Measurements from ENCODE around the gene ZNF414. TPM values are rescaled to one million over a fixed set of nuclear protein-coding genes. Genes with fewer than 3 reads are reported as not detected.

ZNF414 gene
- total RNA-seq, 4 donors from 2014 or later: 10.3 to 62.4 (median 21.2) TPM

DNA sequence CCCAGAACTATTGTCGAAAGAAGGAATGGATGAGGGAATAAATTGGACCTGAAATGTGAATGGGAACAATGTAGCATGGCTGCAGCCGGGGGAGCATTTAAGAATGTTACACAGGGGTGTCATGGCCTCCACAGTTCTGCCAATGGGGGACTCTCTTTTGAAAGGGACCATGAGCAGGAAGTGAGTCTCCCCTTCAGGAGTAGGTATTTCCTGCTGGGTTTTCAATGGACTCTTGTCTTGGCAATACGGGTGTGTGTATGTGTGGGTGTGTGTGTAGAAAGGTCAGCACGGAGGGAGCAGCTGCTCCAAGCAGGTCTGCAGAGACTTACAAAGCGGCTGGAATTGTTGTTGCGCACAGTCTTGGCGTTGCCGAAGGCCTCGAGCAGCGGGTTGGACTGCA, 38.8 kb upstream of the ZNF414 start:
- Histone ChIP-seq H3K27ac (peak overlapping the region in 3 of 4 donors; percentile 7 to 55 (median 33)), H3K27me3 (no peaks in the 10 kb centered on the region), H3K4me3 (peak overlapping the region in 1 of 4 donors; percentile 1), H3K9me3 (no peaks in the 10 kb centered on the region), H3K36me3 (peaks cover 0 to 34% (median 0%) of the 10 kb centered on the region in 3 donors), H3K4me1 (peaks cover 0 to 8% (median 0%) of the 10 kb centered on the region in 4 donors)
- no peak for DNase-seq (ENCODE audit: low spot score in 2 of 2)
- 35 to 48% methylated on average over 10 of the region's 10 CpGs for WGBS, 2 donors
- TF ChIP-seq EP300 (IDR thresholded peaks at IDR 0.05): no peak
- TF ChIP-seq POLR2A (IDR thresholded peaks at IDR 0.05): no peak
- TF ChIP-seq, protein P1, sequence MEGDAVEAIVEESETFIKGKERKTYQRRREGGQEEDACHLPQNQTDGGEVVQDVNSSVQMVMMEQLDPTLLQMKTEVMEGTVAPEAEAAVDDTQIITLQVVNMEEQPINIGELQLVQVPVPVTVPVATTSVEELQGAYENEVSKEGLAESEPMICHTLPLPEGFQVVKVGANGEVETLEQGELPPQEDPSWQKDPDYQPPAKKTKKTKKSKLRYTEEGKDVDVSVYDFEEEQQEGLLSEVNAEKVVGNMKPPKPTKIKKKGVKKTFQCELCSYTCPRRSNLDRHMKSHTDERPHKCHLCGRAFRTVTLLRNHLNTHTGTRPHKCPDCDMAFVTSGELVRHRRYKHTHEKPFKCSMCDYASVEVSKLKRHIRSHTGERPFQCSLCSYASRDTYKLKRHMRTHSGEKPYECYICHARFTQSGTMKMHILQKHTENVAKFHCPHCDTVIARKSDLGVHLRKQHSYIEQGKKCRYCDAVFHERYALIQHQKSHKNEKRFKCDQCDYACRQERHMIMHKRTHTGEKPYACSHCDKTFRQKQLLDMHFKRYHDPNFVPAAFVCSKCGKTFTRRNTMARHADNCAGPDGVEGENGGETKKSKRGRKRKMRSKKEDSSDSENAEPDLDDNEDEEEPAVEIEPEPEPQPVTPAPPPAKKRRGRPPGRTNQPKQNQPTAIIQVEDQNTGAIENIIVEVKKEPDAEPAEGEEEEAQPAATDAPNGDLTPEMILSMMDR (IDR thresholded peaks at IDR 0.05): no peak

GRCh38 chr19:8550070-8550469, 36.1 kb upstream of the ZNF414 start:
- Histone ChIP-seq H3K27ac (no peak overlapping the region), H3K27me3 (no peaks in the 10 kb centered on the region), H3K4me3 (no peak overlapping the region), H3K36me3 (peaks cover 0 to 61% (median 0%) of the 10 kb centered on the region in 3 donors), H3K4me1 (peaks cover 0 to 8% (median 0%) of the 10 kb centered on the region in 4 donors), H3K9me3 (no peaks in the 10 kb centered on the region)
- DNase-seq (ENCODE audit: low spot score in 2 of 2): no peak
- no peak for TF ChIP-seq POLR2A (IDR thresholded peaks at IDR 0.05)
- TF ChIP-seq EP300 (IDR thresholded peaks at IDR 0.05): no peak
- TF ChIP-seq, protein P1 (IDR thresholded peaks at IDR 0.05): no peak
- WGBS, 2 donors: 90 to 92% methylated on average over 11 to 15 of the region's 15 CpGs

DNA sequence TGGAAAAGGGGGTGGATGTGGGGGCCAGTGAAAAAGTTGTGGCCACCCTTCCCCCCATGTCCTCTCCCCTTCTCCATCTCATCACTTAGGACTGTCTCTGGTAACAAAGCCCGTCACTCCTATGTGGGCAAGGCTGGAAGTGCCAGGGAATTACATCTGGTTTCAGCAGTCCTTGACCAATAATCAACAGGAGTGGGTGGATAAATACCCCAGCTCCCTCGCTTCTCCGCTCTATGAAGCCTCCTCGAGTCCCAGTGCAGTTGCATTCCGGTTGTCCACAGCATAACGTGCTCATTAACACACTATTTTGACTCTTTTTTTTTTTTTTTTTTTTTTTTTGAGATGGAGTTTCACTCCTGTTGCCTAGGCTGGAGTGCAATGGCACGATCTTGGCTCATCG, 31.8 kb upstream of the ZNF414 start:
- Histone ChIP-seq H3K4me3 (no peak overlapping the region), H3K9me3 (no peaks in the 10 kb centered on the region), H3K27me3 (no peaks in the 10 kb centered on the region), H3K36me3 (peaks cover 0 to 80% (median 0%) of the 10 kb centered on the region in 3 donors), H3K4me1 (no peaks in the 10 kb centered on the region), H3K27ac (no peak overlapping the region)
- WGBS, 2 donors: 92 to 93% methylated on average over 8 of the region's 8 CpGs
- DNase-seq (ENCODE audit: low spot score in 2 of 2): no peak
- no peak for TF ChIP-seq EP300 (IDR thresholded peaks at IDR 0.05)
- TF ChIP-seq, protein P1 (IDR thresholded peaks at IDR 0.05): no peak
- TF ChIP-seq POLR2A (IDR thresholded peaks at IDR 0.05): no peak

GRCh38 chr19:8544168-8544567, 30.2 kb upstream of the ZNF414 start:
- 93 to 95% methylated on average over 20 of the region's 20 CpGs for WGBS, 2 donors
- TF ChIP-seq, protein P1 (IDR thresholded peaks at IDR 0.05): no peak
- TF ChIP-seq POLR2A (IDR thresholded peaks at IDR 0.05) (no peak), EP300 (IDR thresholded peaks at IDR 0.05) (no peak)

DNA sequence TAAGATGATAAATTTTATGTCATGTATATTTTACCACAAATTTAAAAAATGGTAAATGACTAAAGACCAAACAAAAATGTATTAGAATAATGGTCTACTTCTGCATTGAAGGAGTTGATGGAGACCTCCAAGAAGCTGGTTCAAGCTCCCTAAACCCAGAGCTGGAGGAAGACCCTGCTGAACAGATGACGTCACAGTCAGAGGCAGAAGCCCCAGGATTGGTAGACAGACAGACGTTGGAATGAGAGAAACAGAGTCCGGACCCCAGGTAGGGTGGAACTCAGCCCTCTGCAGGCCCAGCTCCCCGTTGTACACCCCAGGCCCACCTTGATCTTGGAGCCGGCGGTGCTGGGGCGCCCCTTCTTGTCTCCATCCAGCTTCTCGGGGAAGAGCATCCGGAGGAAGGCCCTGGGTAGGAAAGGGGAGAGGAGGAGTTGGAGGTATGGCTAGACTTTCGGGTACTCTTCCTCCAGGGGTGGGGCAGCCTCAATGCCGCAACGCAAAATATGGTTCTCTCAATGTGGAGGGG, 25.7 kb upstream of the ZNF414 start:
- no peak for TF ChIP-seq POLR2A (IDR thresholded peaks at IDR 0.05)
- TF ChIP-seq, protein P1 (IDR thresholded peaks at IDR 0.05): no peak
- TF ChIP-seq EP300 (IDR thresholded peaks at IDR 0.05): no peak
- WGBS, 2 donors: 85 to 88% methylated on average over 12 of the region's 12 CpGs
- no peaks in the 10 kb centered on the region for H3K9me3 ChIP-seq

More at GRCh38 chr19:8544168-8544567, 30.2 kb upstream of the ZNF414 start:
- H3K9me3 ChIP-seq: no peaks in the 10 kb centered on the region
- H3K27ac ChIP-seq: no peak overlapping the region
- DNase-seq (ENCODE audit: low spot score in 2 of 2): no peak
- H3K4me1 ChIP-seq: no peaks in the 10 kb centered on the region
- H3K4me3 ChIP-seq: no peak overlapping the region
- peaks cover 0 to 68% (median 0%) of the 10 kb centered on the region in 3 donors for H3K36me3 ChIP-seq
- no peaks in the 10 kb centered on the region for H3K27me3 ChIP-seq

More for the DNA sequence above, 25.7 kb upstream of the ZNF414 start:
- Histone ChIP-seq H3K4me1 (no peaks in the 10 kb centered on the region), H3K4me3 (no peak overlapping the region), H3K36me3 (peaks cover 0 to 24% (median 0%) of the 10 kb centered on the region in 3 donors), H3K27ac (no peak overlapping the region), H3K27me3 (no peaks in the 10 kb centered on the region)
- no peak for DNase-seq (ENCODE audit: low spot score in 2 of 2)

All from tibial nerve (tissue), 4 donors.